ENCODE results near the gene AAK1.

- TF ChIP-seq EZH2 (conservative IDR thresholded peaks at IDR 0.05; ENCODE audit: low read depth, low read length) (no peak), ZNF30 (CRISPR knock-in tag; IDR thresholded peaks at IDR 0.05) (no peak), CTCF (CRISPR knock-in tag; IDR thresholded peaks at IDR 0.05) (no peak), ZNF501 (CRISPR knock-in tag; IDR thresholded peaks at IDR 0.05) (no peak), ZFP36L2 (CRISPR knock-in tag; IDR thresholded peaks at IDR 0.05) (no peak), FOSL1 (CRISPR knock-in tag; IDR thresholded peaks at IDR 0.05; ENCODE audit: borderline replicate concordance) (no peak), ZFAT (CRISPR knock-in tag; conservative IDR thresholded peaks at IDR 0.05) (no peak), SCMH1 (CRISPR knock-in tag; IDR thresholded peaks at IDR 0.05; ENCODE audit: borderline replicate concordance) (no peak)
Observed at GRCh38 chr2:69692424-69692823, 48.9 kb upstream of the AAK1 start.
